A673 (cell line): ENCODE measurements around the gene TRAK1. TPM values are rescaled to one million over a fixed set of nuclear protein-coding genes. Genes with fewer than 3 reads are reported as not detected.

ENCODE experiments used
- BruUV-seq: library from RNA; stranded (reverse); fragments of 400-500 nt; replicated peaks from 2 replicates; lab custom pipeline; 2021; lab: Mats Ljungman, UMichigan
- CTCF ChIA-PET: fragments of 300-600 bp; sonication (Branson Sonifier 250); formaldehyde crosslinking; loops from one replicate; lab custom pipeline; 2022; ENCODE audit warnings: antibody characterized with exemption; lab: Charles Lee
- POLR2A ChIA-PET: fragments of 300-600 bp; sonication (Branson Sonifier 250); formaldehyde crosslinking; loops from one replicate; lab custom pipeline; 2022; ENCODE audit warnings: antibody characterized with exemption; ENCODE audit not compliant: low non-redundant PET; lab: Charles Lee
- DNase-seq: peaks from one replicate; pipeline ENCODE4 v3.0.0-alpha.2; 2015; ENCODE audit warnings: low spot score
- H3K27ac ChIP-seq: fragments of 200-600 bp; sonication (generic); 2 replicates; pipeline ENCODE4 v1.5.1; 2016; ENCODE audit warnings: mixed run types, low read depth, mild to moderate bottlenecking, mixed read lengths, antibody characterized with exemption, low read length; ENCODE audit not compliant: poor library complexity, severe bottlenecking
- H3K27me3 ChIP-seq: fragments of 200-600 bp; sonication (generic); replicated peaks from 2 replicates; pipeline ENCODE4 v1.6.1; 2017; ENCODE audit warnings: mixed run types, low read depth, mild to moderate bottlenecking, mixed read lengths, antibody characterized with exemption, low read length; ENCODE audit not compliant: insufficient read depth, poor library complexity
- H3K36me3 ChIP-seq: fragments of 200-600 bp; sonication (generic); 2 replicates; pipeline ENCODE4 v1.6.1; 2016; ENCODE audit warnings: mixed run types, mild to moderate bottlenecking, mixed read lengths, antibody characterized with exemption, low read length; ENCODE audit not compliant: insufficient read depth, poor library complexity, severe bottlenecking
- H3K4me1 ChIP-seq: fragments of 200-600 bp; sonication (generic); 2 replicates; pipeline ENCODE4 v1.6.1; 2017; ENCODE audit warnings: mixed run types, mild to moderate bottlenecking, mixed read lengths, antibody characterized with exemption, low read length; ENCODE audit not compliant: insufficient read depth, poor library complexity, severe bottlenecking
- H3K4me3 ChIP-seq: fragments of 200-600 bp; sonication (generic); 2 replicates; pipeline ENCODE4 v1.5.1; 2016; ENCODE audit warnings: low read depth, mixed run types, mild to moderate bottlenecking, mixed read lengths, low read length; ENCODE audit not compliant: poor library complexity, severe bottlenecking
- H3K9me3 ChIP-seq: fragments of 200-600 bp; sonication (generic); 2 replicates; pipeline ENCODE4 v1.6.1; 2016; ENCODE audit warnings: mixed run types, low read depth, mild to moderate bottlenecking, mixed read lengths, antibody characterized with exemption, low read length; ENCODE audit not compliant: poor library complexity, severe bottlenecking
- CTCF ChIP-seq: fragments of 300-800, 200-600 bp; sonication (generic); conservative IDR thresholded peaks from 2 replicates; pipeline ENCODE4 v1.5.1; 2017; ENCODE audit warnings: low read depth, mild to moderate bottlenecking, antibody characterized with exemption, low read length, moderate library complexity, mixed read lengths
- EZH2 ChIP-seq: fragments of 200-600 bp; sonication (generic); IDR thresholded peaks from 2 replicates; pipeline ENCODE4 v1.6.1; 2017; ENCODE audit warnings: borderline replicate concordance, low read depth, mild to moderate bottlenecking, mixed read lengths, antibody characterized with exemption, low read length; ENCODE audit not compliant: poor library complexity, severe bottlenecking
- intact Hi-C: fragments of 100-400 bp; cut with micrococcal nuclease; formaldehyde crosslinking; loops from one replicate; pipeline ENCODE4 v1.10.0; 2022; ENCODE audit not compliant: unreplicated experiment
- total RNA-seq: library from RNA; stranded (reverse); gene quantifications from 2 replicates; pipeline ENCODE4 v1.2.3, GENCODE V29; 2021

Gene TRAK1
- total RNA-seq, 1 experiment from 2014 or later = 16.3 TPM

DNA sequence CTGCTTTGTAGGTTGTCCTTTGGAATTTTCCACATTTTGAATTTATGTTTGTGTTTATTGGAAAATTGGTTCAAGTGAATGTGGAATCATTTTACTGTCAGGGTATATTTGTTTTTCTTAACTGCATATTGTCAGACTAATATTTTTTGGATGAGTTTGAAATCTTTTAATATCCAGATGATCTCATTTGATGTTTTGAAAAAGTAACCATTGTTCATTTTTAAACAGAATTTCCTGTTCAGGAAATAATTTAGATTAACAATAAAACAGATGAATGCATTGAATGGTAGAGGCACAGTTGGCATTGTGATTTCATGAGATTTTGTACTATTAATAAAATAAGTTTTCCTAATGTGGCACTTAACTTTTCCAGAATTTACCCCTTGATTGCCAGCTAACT is 15.5 kb downstream of the TRAK1 start:
- ChIA-PET CTCF (no interaction called here), POLR2A (no interaction called here)
- Histone ChIP-seq H3K27ac (no peak overlapping the region), H3K36me3 (no peaks in the 10 kb centered on the region), H3K4me3 (no peak overlapping the region), H3K27me3 (no peaks in the 10 kb centered on the region), H3K9me3 (no peaks in the 10 kb centered on the region), H3K4me1 (no peaks in the 10 kb centered on the region)
- no peak for DNase-seq
- BruUV-seq = no TSS peak
- intact Hi-C loops = no loop called here
- TF ChIP-seq EZH2 = no peak

GRCh38 chr3:42110631-42111030 is 19.5 kb downstream of the TRAK1 start:
- Histone ChIP-seq H3K4me1 (no peaks in the 10 kb centered on the region), H3K36me3 (no peaks in the 10 kb centered on the region), H3K9me3 (no peaks in the 10 kb centered on the region), H3K4me3 (no peak overlapping the region), H3K27ac (no peak overlapping the region), H3K27me3 (no peaks in the 10 kb centered on the region)
- no peak for TF ChIP-seq CTCF
- TF ChIP-seq EZH2 = no peak
- BruUV-seq = no TSS peak
- intact Hi-C loops = loop anchor here (10.0 kb wide), 1 partner anchor 334 kb away; no protein-coding TSS in a partner anchor
- POLR2A ChIA-PET = no interaction called here
- no peak for DNase-seq
- CTCF ChIA-PET = no interaction called here

DNA sequence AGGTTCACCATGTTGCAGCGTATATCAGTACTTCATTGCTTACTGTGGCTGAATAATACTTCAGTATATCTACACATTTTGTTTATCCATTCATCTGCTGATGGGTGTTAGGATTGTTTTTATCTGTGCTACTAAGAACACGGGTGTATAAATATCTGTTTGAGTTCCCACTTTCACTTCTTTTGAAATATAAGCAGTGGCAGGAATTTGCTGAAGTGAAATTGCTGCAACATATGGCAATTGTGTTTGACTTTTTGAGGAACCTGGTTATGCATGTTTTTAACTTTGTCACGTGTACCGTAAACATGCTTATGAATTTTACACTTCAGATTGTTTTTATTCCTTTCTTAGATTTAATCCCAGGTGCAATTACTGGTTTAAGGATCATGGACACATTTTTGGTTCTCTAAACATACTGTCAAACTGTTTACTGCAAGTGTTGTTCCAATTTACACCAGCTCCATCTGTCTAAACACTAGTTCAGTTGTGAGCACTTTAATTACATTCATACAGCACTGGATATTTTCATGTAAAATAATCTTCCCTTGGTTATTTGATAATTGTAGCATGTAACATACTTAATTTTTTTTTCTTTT is 23.1 kb downstream of the TRAK1 start:
- POLR2A ChIA-PET = no interaction called here
- no peak overlapping the region for H3K4me3 ChIP-seq
- TF ChIP-seq EZH2 (no peak), CTCF (no peak)
- BruUV-seq = no TSS peak
- no peaks in the 10 kb centered on the region for H3K36me3 ChIP-seq
- H3K27ac ChIP-seq = no peak overlapping the region
- no peaks in the 10 kb centered on the region for H3K9me3 ChIP-seq
- intact Hi-C loops = loop anchor here (10.0 kb wide), 1 partner anchor 331 kb away; no protein-coding TSS in a partner anchor
- DNase-seq = no peak
- no peaks in the 10 kb centered on the region for H3K27me3 ChIP-seq
- CTCF ChIA-PET = no interaction called here
- no peaks in the 10 kb centered on the region for H3K4me1 ChIP-seq

DNA sequence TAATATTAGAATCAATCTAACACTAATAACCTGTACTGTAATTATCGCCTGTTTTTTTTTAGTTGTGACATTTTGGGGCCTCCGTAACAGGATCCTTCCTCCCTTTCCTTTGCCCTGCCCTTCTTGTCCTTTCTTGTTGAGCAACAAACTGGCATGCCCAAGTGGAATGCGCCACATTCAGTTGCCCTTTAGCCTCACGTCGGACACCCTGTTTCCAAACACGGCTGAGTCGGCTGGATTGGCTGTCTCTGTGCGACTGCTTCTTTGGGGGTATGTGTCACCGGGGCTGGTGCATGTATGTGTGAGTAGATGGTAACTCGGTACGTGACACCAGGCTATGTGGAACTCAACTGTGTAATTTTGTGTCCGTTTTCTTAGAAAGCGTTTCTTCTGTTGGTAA is 24.1 kb downstream of the TRAK1 start:
- Histone ChIP-seq H3K36me3 (no peaks in the 10 kb centered on the region), H3K27me3 (no peaks in the 10 kb centered on the region), H3K27ac (no peak overlapping the region), H3K9me3 (no peaks in the 10 kb centered on the region), H3K4me3 (no peak overlapping the region), H3K4me1 (no peaks in the 10 kb centered on the region)
- no peak for TF ChIP-seq EZH2
- TF ChIP-seq CTCF = no peak
- ChIA-PET POLR2A (no interaction called here), CTCF (no interaction called here)
- no peak for DNase-seq
- BruUV-seq = no TSS peak
- intact Hi-C loops = loop anchor here (10.0 kb wide), 1 partner anchor 330 kb away; no protein-coding TSS in a partner anchor
